ENCODE results near the gene WDR46. TPM values are rescaled to one million over a fixed set of nuclear protein-coding genes. Genes with fewer than 3 reads are reported as not detected.

WDR46 gene
- total and polyA plus RNA-seq, 2 experiments from 2014 or later, result 71.4 to 104 TPM

GRCh38 chr6:33277663-33278391, 11.2 kb downstream of the WDR46 start:
- Histone ChIP-seq H3K27me3 (ENCODE audit: insufficient read depth) (no peaks in the 10 kb centered on the region), H4K20me1 (replicated peaks; ENCODE audit: insufficient read depth) (peaks cover 38% of the 10 kb centered on the region), H3K79me2 (replicated peaks; ENCODE audit: insufficient read depth) (peaks cover 31% of the 10 kb centered on the region), H3K4me2 (peak overlapping the region; percentile 100), H3K4me3 (peak overlapping the region; percentile 99), H3K9me2 (ENCODE audit: insufficient read depth) (no peaks in the 10 kb centered on the region), H3K4me1 (ENCODE audit: insufficient read depth) (peaks cover 47% of the 10 kb centered on the region), H2AFZ (no peak overlapping the region), H3K27ac (ENCODE audit: low read depth) (peak overlapping the region; percentile 96), H3K36me3 (ENCODE audit: insufficient read depth) (peaks cover 37% of the 10 kb centered on the region), H3F3A (replicated peaks; ENCODE audit: low read depth) (peaks cover 65% of the 10 kb centered on the region)
- peak; percentile 46 for DNase-seq (ENCODE audit: low spot score)
- TF ChIP-seq CTCF (conservative IDR thresholded peaks at IDR 0.05; ENCODE audit: low read depth in 2 of 2) (peak in 1 of 2 experiments; percentile 38; a peak in 2 of 4 replicates), ZNF331 (CRISPR knock-in tag; IDR thresholded peaks at IDR 0.05; ENCODE audit: low read depth) (no peak), NANOG (IDR thresholded peaks at IDR 0.05; ENCODE audit: borderline replicate concordance) (no peak)
- H3K27ac Mint-ChIP-seq, result peak overlapping the region; percentile 96
- ATAC-seq, result peak; percentile 11
- H3K9me3 Mint-ChIP-seq, result no peaks in the 10 kb centered on the region
- H3K36me3 Mint-ChIP-seq (ENCODE audit: low read depth), result peaks cover 83% of the 10 kb centered on the region
- peaks cover 23% of the 10 kb centered on the region for H3K27me3 Mint-ChIP-seq (ENCODE audit: insufficient read depth, low read depth, poor library complexity)
- H3K4me1 Mint-ChIP-seq, result peaks cover 40% of the 10 kb centered on the region
- H3K4me3 Mint-ChIP-seq, result peak overlapping the region; percentile 82

- DNase-seq (ENCODE audit: low spot score) (peak; percentile 92), ATAC-seq (peak; percentile 70)
- H4K20me1 ChIP-seq (replicated peaks; ENCODE audit: insufficient read depth), result peaks cover 44% of the 10 kb centered on the region
- peaks cover 48% of the 10 kb centered on the region for H3K4me1 ChIP-seq (ENCODE audit: insufficient read depth)
- peaks cover 42% of the 10 kb centered on the region for H3K36me3 ChIP-seq (ENCODE audit: insufficient read depth)
- H3K9me3 Mint-ChIP-seq, result no peaks in the 10 kb centered on the region; the same call in 2 of the 3 replicates
- H3K27ac ChIP-seq (ENCODE audit: low read depth), result peak within 1 kb of the TSS; percentile 96
- no peak within 1 kb of the TSS for H2AFZ ChIP-seq
- H3K4me3 ChIP-seq, result peak within 1 kb of the TSS; percentile 99
- H3F3A ChIP-seq (replicated peaks; ENCODE audit: low read depth), result peaks cover 72% of the 10 kb centered on the region
- peaks cover 85% of the 10 kb centered on the region for H3K36me3 Mint-ChIP-seq (ENCODE audit: low read depth)
- H3K4me2 ChIP-seq, result peak within 1 kb of the TSS; percentile 100
- H3K79me2 ChIP-seq (replicated peaks; ENCODE audit: insufficient read depth), result peaks cover 39% of the 10 kb centered on the region
- H3K4me3 Mint-ChIP-seq, result peak within 1 kb of the TSS; percentile 97
- no peaks in the 10 kb centered on the region for H3K27me3 ChIP-seq (ENCODE audit: insufficient read depth)
- H3K9me2 ChIP-seq (ENCODE audit: insufficient read depth), result no peaks in the 10 kb centered on the region
- H3K4me1 Mint-ChIP-seq, result peaks cover 40% of the 10 kb centered on the region
- H3K27ac Mint-ChIP-seq, result peak within 1 kb of the TSS; percentile 96
- peak; percentile 20 to 38 for TF ChIP-seq CTCF (conservative IDR thresholded peaks at IDR 0.05; ENCODE audit: low read depth in 2 of 2)
- no peak for TF ChIP-seq ZNF114 (CRISPR knock-in tag; IDR thresholded peaks at IDR 0.05)
- TF ChIP-seq POLR2AphosphoS5 (IDR thresholded peaks at IDR 0.05; ENCODE audit: low read depth), result peak; percentile 82
- no peak for TF ChIP-seq ZNF462 (CRISPR knock-in tag; IDR thresholded peaks at IDR 0.05)
- TF ChIP-seq CREB1 (CRISPR knock-in tag; IDR thresholded peaks at IDR 0.05; ENCODE audit: low read depth), result peak; percentile 70
- H3K27me3 Mint-ChIP-seq (ENCODE audit: insufficient read depth, low read depth, poor library complexity), result peaks cover 29% of the 10 kb centered on the region
Observed at GRCh38 chr6:33276864-33277662, 12.0 kb downstream of the WDR46 start, which contains the start of gene B3GALT4. B3GALT4 (plus strand) TSS chr6:33277123; CDS start chr6:33277420, 297 bp downstream.
